ENCODE measurements around the gene IL4I1. TPM values are rescaled to one million over a fixed set of nuclear protein-coding genes. Genes with fewer than 3 reads are reported as not detected.

The IL4I1 gene
- total and polyA plus RNA-seq, 2 of the 8 experiments (the other 6 are each of a cell fraction or from before 2014, with no cell fraction given) = 0.41 to 0.76 TPM

GRCh38 chr19:49859682-49860335 lies 36.9 kb downstream of the IL4I1 start:
- no peak for DNase-seq (ENCODE audit: low read depth in 1 of 2, low spot score in 2 of 2)
- H2BK20ac ChIP-seq (ENCODE audit: low read length) = no peak overlapping the region
- H2BK12ac ChIP-seq (ENCODE audit: low read depth, low read length) = 0 out of 2 replicates have a peak overlapping the region, but pooled peaks have one; percentile 50
- H3K14ac ChIP-seq (ENCODE audit: insufficient read length) = no peak overlapping the region
- no peak for FAIRE-seq
- H2BK5ac ChIP-seq (ENCODE audit: low read depth, low read length) = no peak overlapping the region; the same call in 1 of the 2 replicates
- no peak overlapping the region for H2AFZ ChIP-seq (ENCODE audit: low read length)
- peaks cover 12% of the 10 kb centered on the region for H3K79me1 ChIP-seq (ENCODE audit: low read depth, low read length)
- H3K23ac ChIP-seq (ENCODE audit: insufficient read length) = no peak overlapping the region
- peaks cover 32 to 83% (median 60%) of the 10 kb centered on the region in 4 experiments for H3K36me3 ChIP-seq (ENCODE audit: control insufficient read depth in 2 of 4, insufficient read depth in 4 of 4, low read length in 3 of 4)
- H3K4me3 ChIP-seq (ENCODE audit: extremely low read depth in 1 of 4, insufficient read depth in 2 of 4, low read depth in 3 of 4, low read length in 4 of 4) = no peak overlapping the region
- no peak overlapping the region for H3K4me2 ChIP-seq (ENCODE audit: insufficient read depth in 1 of 2, low read depth in 2 of 2, low read length in 2 of 2)
- H3K79me2 ChIP-seq (ENCODE audit: control insufficient read depth in 1 of 2, insufficient read depth in 2 of 2, low read length in 2 of 2) = peaks cover 0 to 12% of the 10 kb centered on the region in 2 experiments; a peak in 2 of 4 replicates
- ChIA-PET CTCF (ENCODE audit: partially characterized antibody) (no interaction called here), POLR2A (ENCODE audit: partially characterized antibody) (interaction anchor here (0.8 to 12.4 kb wide), 16 partner anchors 6 to 109 kb away, joined by 3 to 247 read pairs (median 6); partner anchors contain the start of genes AKT1S1, FUZ, MED25 and PNKP)
- peaks cover 0 to 7% (median 2%) of the 10 kb centered on the region in 4 experiments; a peak in 4 of 7 replicates for H3K4me1 ChIP-seq (replicated peaks in 1 of 4; ENCODE audit: control insufficient read depth in 3 of 4, insufficient read depth in 4 of 4, low read length in 3 of 4)
- no peak overlapping the region for H2BK15ac ChIP-seq (ENCODE audit: low read length)
- H4K20me1 ChIP-seq (replicated peaks in 1 of 2; ENCODE audit: control insufficient read depth in 1 of 2, insufficient read depth in 2 of 2, low read length in 2 of 2) = peaks cover 43 to 56% of the 10 kb centered on the region in 2 experiments
- 97% methylated on average over 20 of the region's 22 CpGs; no CpG with 5 or more reads in 1 of the 2 experiments for WGBS, 2 experiments (ENCODE audit: extremely low coverage in 1 of 2, insufficient coverage in 1 of 2, insufficient read length in 1 of 2, insufficient replicate concordance in 2 of 2, low coverage in 1 of 2, low lambda C conversion rate in 2 of 2, missing lambda C conversion rate in 1 of 2)
- no peak overlapping the region for H2BK120ac ChIP-seq (replicated peaks; ENCODE audit: low read depth, low read length)
- no peak overlapping the region for H3K9ac ChIP-seq (replicated peaks in 1 of 4; ENCODE audit: extremely low read depth in 1 of 4, low read depth in 3 of 4, low read length in 3 of 4)
- no peak overlapping the region for H2AK5ac ChIP-seq (ENCODE audit: low read depth, low read length)
- H3K18ac ChIP-seq (ENCODE audit: extremely low read depth, low read length) = no peak overlapping the region
- no peak overlapping the region for H4K91ac ChIP-seq (replicated peaks; ENCODE audit: insufficient read length, low read length)
- H3K56ac ChIP-seq (replicated peaks; ENCODE audit: insufficient read length, low read depth, low read length) = no peak overlapping the region
- peak overlapping the region; percentile 19; the same call in 1 of the 2 replicates for H4K8ac ChIP-seq (ENCODE audit: extremely low read depth, insufficient read depth, low read length)
- no peak overlapping the region for H3K4ac ChIP-seq (replicated peaks; ENCODE audit: insufficient read length, low read depth, low read length)
- no peaks in the 10 kb centered on the region for H3K23me2 ChIP-seq (ENCODE audit: low read depth, low read length)
- H3K27me3 ChIP-seq (replicated peaks in 1 of 4; ENCODE audit: control insufficient read depth in 3 of 4, extremely low read depth in 1 of 4, insufficient read depth in 3 of 4, low read length in 3 of 4) = no peaks in the 10 kb centered on the region
- no peaks in the 10 kb centered on the region for H3K9me3 ChIP-seq (ENCODE audit: insufficient read depth in 2 of 2, low read depth in 1 of 2, low read length in 1 of 2)
- H4K5ac ChIP-seq (ENCODE audit: insufficient read length, low read depth, low read length) = no peak overlapping the region
- no peak overlapping the region for H3K27ac ChIP-seq (ENCODE audit: low read depth, low read length)
- no peak for TF ChIP-seq TAF7 (optimal IDR thresholded peaks at IDR 0.05; ENCODE audit: borderline replicate concordance, low read depth, low read length)
- TF ChIP-seq E2F6 (IDR thresholded peaks at IDR 0.05) = no peak
- no peak for TF ChIP-seq CREB1 (IDR thresholded peaks at IDR 0.05)
- peak; percentile 93 for TF ChIP-seq POLR2AphosphoS5 (IDR thresholded peaks at IDR 0.05; ENCODE audit: low read depth, low read length)
- TF ChIP-seq CTCF (IDR thresholded peaks at IDR 0.05; ENCODE audit: control extremely low read depth in 1 of 3, insufficient read depth in 1 of 3, low read depth in 1 of 3, low read length in 3 of 3) = no peak
- no peak for TF ChIP-seq RBBP5 (IDR thresholded peaks at IDR 0.05; ENCODE audit: borderline replicate concordance, low read depth, low read length)
- TF ChIP-seq RNF2 (IDR thresholded peaks at IDR 0.05; ENCODE audit: borderline replicate concordance, low read depth, low read length, missing control alignments, poor library complexity, severe bottlenecking) = no peak
- no peak for TF ChIP-seq KDM1A (IDR thresholded peaks at IDR 0.05; ENCODE audit: borderline replicate concordance, low read length)

All from H1 (cell line).